ENCODE data around the gene PGM2L1. TPM values are rescaled to one million over a fixed set of nuclear protein-coding genes. Genes with fewer than 3 reads are reported as not detected.

PGM2L1 gene
- total RNA-seq, 3 donors from 2014 or later: 2.1 to 13.5 (median 6.6) TPM

DNA sequence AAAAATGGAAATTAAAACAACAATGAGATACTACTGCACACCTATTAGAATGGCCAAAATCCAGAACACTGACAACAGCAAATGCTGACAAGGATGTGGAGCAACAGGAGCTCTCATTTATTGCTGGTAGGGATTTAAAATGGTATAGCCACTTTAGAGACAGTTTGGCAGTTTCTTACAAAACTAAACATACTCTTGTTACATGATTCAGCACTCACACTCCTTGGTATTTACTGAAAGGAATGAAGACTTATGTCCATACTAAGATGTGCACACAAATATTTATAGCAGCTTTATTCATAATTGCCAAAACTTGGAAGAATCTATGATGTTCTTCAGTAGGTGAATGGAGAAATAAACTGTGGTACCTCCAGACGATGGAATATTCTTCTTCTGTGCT, 40.8 kb downstream of the PGM2L1 start:
- DNase-seq (ENCODE audit: low spot score in 2 of 2): no peak
- peaks cover 4% of the 10 kb centered on the region for H3K36me3 ChIP-seq
- H3K4me3 ChIP-seq: no peak overlapping the region
- no peak overlapping the region for H3K27ac ChIP-seq
- no peak for TF ChIP-seq POLR2A (IDR thresholded peaks at IDR 0.05)
- TF ChIP-seq, protein P1, sequence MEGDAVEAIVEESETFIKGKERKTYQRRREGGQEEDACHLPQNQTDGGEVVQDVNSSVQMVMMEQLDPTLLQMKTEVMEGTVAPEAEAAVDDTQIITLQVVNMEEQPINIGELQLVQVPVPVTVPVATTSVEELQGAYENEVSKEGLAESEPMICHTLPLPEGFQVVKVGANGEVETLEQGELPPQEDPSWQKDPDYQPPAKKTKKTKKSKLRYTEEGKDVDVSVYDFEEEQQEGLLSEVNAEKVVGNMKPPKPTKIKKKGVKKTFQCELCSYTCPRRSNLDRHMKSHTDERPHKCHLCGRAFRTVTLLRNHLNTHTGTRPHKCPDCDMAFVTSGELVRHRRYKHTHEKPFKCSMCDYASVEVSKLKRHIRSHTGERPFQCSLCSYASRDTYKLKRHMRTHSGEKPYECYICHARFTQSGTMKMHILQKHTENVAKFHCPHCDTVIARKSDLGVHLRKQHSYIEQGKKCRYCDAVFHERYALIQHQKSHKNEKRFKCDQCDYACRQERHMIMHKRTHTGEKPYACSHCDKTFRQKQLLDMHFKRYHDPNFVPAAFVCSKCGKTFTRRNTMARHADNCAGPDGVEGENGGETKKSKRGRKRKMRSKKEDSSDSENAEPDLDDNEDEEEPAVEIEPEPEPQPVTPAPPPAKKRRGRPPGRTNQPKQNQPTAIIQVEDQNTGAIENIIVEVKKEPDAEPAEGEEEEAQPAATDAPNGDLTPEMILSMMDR (IDR thresholded peaks at IDR 0.05): no peak
- TF ChIP-seq POLR2AphosphoS5 (IDR thresholded peaks at IDR 0.05): no peak
- no peaks in the 10 kb centered on the region for H3K9me3 ChIP-seq
- H3K4me1 ChIP-seq: no peaks in the 10 kb centered on the region
- H3K27me3 ChIP-seq: no peaks in the 10 kb centered on the region
- intact Hi-C loops (cut with DNase I; ENCODE audit: low total_unique reads): no loop called here

DNA sequence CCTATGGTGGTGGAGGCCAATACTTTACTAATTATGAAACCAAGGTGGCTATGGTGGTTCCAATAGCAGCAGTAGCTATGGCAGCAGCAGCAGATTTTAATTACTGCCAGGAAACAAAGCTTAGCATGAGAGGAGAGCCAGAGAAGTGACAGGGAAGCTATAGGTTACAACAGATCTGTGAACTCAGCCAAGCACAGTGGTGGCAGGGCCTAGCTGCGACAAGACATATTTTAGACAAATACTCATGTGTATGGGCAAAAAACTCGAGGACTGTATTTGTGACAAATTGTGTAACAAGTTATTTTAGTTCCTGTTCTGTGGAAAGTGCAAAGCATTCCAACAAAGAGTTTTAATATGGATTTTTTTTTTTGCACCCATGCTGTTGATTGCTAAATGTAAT, 42.6 kb downstream of the PGM2L1 start:
- DNase-seq (ENCODE audit: low spot score in 2 of 2): no peak
- intact Hi-C loops (cut with DNase I; ENCODE audit: low total_unique reads): no loop called here
- Histone ChIP-seq H3K9me3 (no peaks in the 10 kb centered on the region), H3K36me3 (peaks cover 4% of the 10 kb centered on the region), H3K4me1 (no peaks in the 10 kb centered on the region), H3K4me3 (no peak overlapping the region), H3K27me3 (no peaks in the 10 kb centered on the region), H3K27ac (no peak overlapping the region)
- TF ChIP-seq POLR2A (IDR thresholded peaks at IDR 0.05) (no peak), POLR2AphosphoS5 (IDR thresholded peaks at IDR 0.05) (no peak)

DNA sequence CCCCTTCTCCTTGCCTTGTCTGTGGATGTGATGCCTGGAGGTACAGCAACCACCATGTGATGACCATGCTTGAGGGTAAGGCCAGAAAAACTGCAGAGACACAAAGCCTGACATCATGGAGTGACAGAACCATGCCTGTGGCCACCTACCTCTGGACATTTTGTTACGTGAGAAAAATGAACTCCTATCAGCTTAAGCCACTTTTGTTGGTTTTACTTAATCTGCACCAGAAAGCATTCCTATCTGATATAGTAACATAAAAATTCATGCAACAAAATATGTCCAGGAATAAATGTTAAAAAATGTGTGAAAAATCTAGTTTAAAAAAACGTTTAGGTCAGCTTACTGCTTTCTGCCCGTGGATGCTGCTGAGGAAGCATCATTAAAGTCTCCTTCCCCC, 44.2 kb downstream of the PGM2L1 start:
- Histone ChIP-seq H3K27me3 (no peaks in the 10 kb centered on the region), H3K9me3 (no peaks in the 10 kb centered on the region), H3K4me1 (no peaks in the 10 kb centered on the region), H3K4me3 (no peak overlapping the region), H3K27ac (no peak overlapping the region), H3K36me3 (peaks cover 4% of the 10 kb centered on the region)
- no peak for DNase-seq (ENCODE audit: low spot score in 2 of 2)
- intact Hi-C loops (cut with DNase I; ENCODE audit: low total_unique reads): no loop called here
- TF ChIP-seq, protein P1 (IDR thresholded peaks at IDR 0.05): no peak

DNA sequence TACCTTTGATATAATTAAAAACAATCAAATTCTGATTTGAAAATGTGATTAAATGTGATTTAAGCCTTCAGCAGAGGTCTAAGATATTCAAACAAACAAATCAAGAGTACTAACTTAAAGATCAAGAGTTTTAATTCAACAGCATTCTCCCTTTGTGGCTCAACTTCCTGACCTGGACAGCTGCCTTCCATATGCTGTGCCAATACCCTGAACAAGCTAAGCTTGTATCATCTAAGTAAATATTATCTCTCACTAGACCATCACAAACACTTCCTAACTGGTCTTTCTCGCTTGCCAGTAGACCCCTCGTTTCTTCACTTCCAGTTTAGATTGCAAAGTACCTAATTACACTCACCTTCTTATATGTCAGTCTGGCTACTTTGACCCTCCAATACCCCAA, 50.9 kb downstream of the PGM2L1 start:
- DNase-seq (ENCODE audit: low spot score in 2 of 2): no peak
- no peak overlapping the region for H3K4me3 ChIP-seq
- intact Hi-C loops (cut with DNase I; ENCODE audit: low total_unique reads): no loop called here
- H3K36me3 ChIP-seq: no peaks in the 10 kb centered on the region
- no peaks in the 10 kb centered on the region for H3K9me3 ChIP-seq
- no peaks in the 10 kb centered on the region for H3K27me3 ChIP-seq
- TF ChIP-seq POLR2AphosphoS5 (IDR thresholded peaks at IDR 0.05) (no peak), POLR2A (IDR thresholded peaks at IDR 0.05) (no peak)
- TF ChIP-seq, protein P1 (IDR thresholded peaks at IDR 0.05): no peak
- H3K27ac ChIP-seq: no peak overlapping the region
- no peaks in the 10 kb centered on the region for H3K4me1 ChIP-seq

DNA sequence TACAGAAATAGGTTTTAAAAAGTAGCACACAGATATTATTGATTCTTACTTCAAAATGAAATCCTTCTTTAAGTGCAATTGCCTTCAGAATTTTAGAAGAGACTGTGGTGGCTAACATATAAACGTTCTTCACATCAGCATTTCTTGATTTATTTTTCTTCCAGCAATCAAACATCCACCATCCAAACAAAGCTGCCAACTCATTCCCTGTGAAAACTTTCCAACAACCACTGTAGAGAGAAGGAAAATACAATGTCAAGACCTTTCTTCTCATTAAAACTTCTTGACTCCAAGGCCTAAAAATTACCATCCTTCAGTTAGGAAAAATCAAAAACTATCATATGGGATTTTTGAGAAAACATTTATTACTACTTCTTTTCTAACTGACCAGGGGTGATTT, 52.8 kb downstream of the PGM2L1 start:
- no peaks in the 10 kb centered on the region for H3K36me3 ChIP-seq
- H3K4me1 ChIP-seq: no peaks in the 10 kb centered on the region
- H3K4me3 ChIP-seq: no peak overlapping the region
- H3K27ac ChIP-seq: no peak overlapping the region
- intact Hi-C loops (cut with DNase I; ENCODE audit: low total_unique reads): no loop called here
- no peak for DNase-seq (ENCODE audit: low spot score in 2 of 2)
- H3K9me3 ChIP-seq: no peaks in the 10 kb centered on the region
- TF ChIP-seq POLR2A (IDR thresholded peaks at IDR 0.05): no peak
- TF ChIP-seq, protein P1 (IDR thresholded peaks at IDR 0.05): no peak
- no peak for TF ChIP-seq POLR2AphosphoS5 (IDR thresholded peaks at IDR 0.05)
- no peaks in the 10 kb centered on the region for H3K27me3 ChIP-seq

DNA sequence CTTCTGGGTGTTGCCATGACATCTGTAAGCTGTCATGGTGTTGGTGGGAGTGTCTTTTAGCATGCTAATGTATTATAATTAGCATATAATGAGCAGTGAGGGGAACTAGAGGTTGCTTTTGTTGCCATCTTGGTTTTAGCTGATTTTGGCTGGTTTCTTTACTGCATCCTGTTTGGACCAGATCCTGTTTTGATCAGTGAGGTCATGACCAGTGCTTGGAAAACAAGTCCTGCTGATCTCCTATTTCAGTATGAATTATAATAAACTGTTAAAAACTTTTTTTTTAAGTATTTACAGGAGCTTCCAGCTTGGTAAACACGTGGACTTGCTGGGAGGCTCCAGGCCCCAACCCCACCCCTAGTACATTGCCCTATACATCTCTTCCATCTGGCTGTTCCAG, 56.3 kb downstream of the PGM2L1 start:
- H3K36me3 ChIP-seq: no peaks in the 10 kb centered on the region
- H3K4me3 ChIP-seq: no peak overlapping the region
- TF ChIP-seq POLR2AphosphoS5 (IDR thresholded peaks at IDR 0.05) (no peak), POLR2A (IDR thresholded peaks at IDR 0.05) (no peak)
- TF ChIP-seq, protein P1 (IDR thresholded peaks at IDR 0.05): no peak
- H3K9me3 ChIP-seq: no peaks in the 10 kb centered on the region
- no peaks in the 10 kb centered on the region for H3K4me1 ChIP-seq
- H3K27me3 ChIP-seq: no peaks in the 10 kb centered on the region
- intact Hi-C loops (cut with DNase I; ENCODE audit: low total_unique reads): no loop called here
- DNase-seq (ENCODE audit: low spot score in 2 of 2): no peak
- H3K27ac ChIP-seq: no peak overlapping the region
